Endodermal cell (in vitro differentiated cells): Measurements from ENCODE around the gene MAL. TPM values are rescaled to one million over a fixed set of nuclear protein-coding genes. Genes with fewer than 3 reads are reported as not detected.

Source experiments
- DNase-seq: peaks from one replicate; pipeline ENCODE4 v3.0.0-alpha.2; 2017
- H3K27ac ChIP-seq: 2 replicates; pipeline ENCODE4 v1.5.1; 2013; ENCODE audit warnings: mild to moderate bottlenecking, low read depth, low read length, moderate library complexity
- H3K27me3 ChIP-seq: 2 replicates; pipeline ENCODE4 v1.6.1; 2013; ENCODE audit warnings: mild to moderate bottlenecking, low read length, moderate library complexity; ENCODE audit not compliant: insufficient read depth, control insufficient read depth, poor library complexity, severe bottlenecking
- H3K36me3 ChIP-seq: 2 replicates; pipeline ENCODE4 v1.7.0; 2013; ENCODE audit warnings: mild to moderate bottlenecking, low read length, moderate library complexity; ENCODE audit not compliant: control insufficient read depth, insufficient read depth
- H3K4me1 ChIP-seq: one replicate; pipeline ENCODE4 v1.7.0; 2013; ENCODE audit warnings: low read length; ENCODE audit not compliant: control insufficient read depth, insufficient read depth
- H3K4me3 ChIP-seq: 2 replicates; pipeline ENCODE4 v1.5.1; 2013; ENCODE audit warnings: mild to moderate bottlenecking, low read length, moderate library complexity
- H3K9ac ChIP-seq: 2 replicates; pipeline ENCODE4 v1.6.1; 2013; ENCODE audit warnings: mild to moderate bottlenecking, low read length, moderate library complexity; ENCODE audit not compliant: poor library complexity, severe bottlenecking; ENCODE audit errors: extremely low read depth
- H3K9me3 ChIP-seq: 2 replicates; pipeline ENCODE4 v1.6.1; 2013; ENCODE audit warnings: mild to moderate bottlenecking, low read length, moderate library complexity; ENCODE audit not compliant: control insufficient read depth
- H3K27ac Mint-ChIP-seq: 2 replicates; pipeline ENCODE4 v1.8.0; 2020; ENCODE audit warnings: mixed read lengths
- H3K27me3 Mint-ChIP-seq: 2 replicates; pipeline ENCODE4 v1.8.0; 2021; ENCODE audit warnings: mild to moderate bottlenecking, mixed read lengths; ENCODE audit not compliant: insufficient read depth
- H3K36me3 Mint-ChIP-seq: 2 replicates; pipeline ENCODE4 v1.8.0; 2020; ENCODE audit warnings: low read depth, mixed read lengths
- H3K4me1 Mint-ChIP-seq: 2 replicates; pipeline ENCODE4 v1.8.0; 2020; ENCODE audit warnings: mixed read lengths
- H3K4me3 Mint-ChIP-seq: 2 replicates; pipeline ENCODE4 v1.8.0; 2020; ENCODE audit warnings: mild to moderate bottlenecking, moderate library complexity, mixed read lengths
- H3K9me3 Mint-ChIP-seq: 2 replicates; pipeline ENCODE4 v1.8.0; 2020; ENCODE audit warnings: mild to moderate bottlenecking, mixed read lengths
- WGBS, 2 experiments: methylation state at CpG; one replicate each; pipeline versions ENCODE4 v1.1.5 to v1.1.7; 2013; ENCODE audit warnings: missing lambda C conversion rate in 2 of 2, mixed read lengths in 1 of 2; ENCODE audit not compliant: insufficient coverage in 1 of 2, insufficient read length in 1 of 2; 5-methylcytosine and 5-hydroxymethylcytosine counted together
- total RNA-seq, 2 donors: library from RNA; stranded (reverse); fragmentation: NEBNext Ultra II Directional in 1 of 2; extraction: Animal tissue kit (Norgen Biotek cat#: 25700) in 1 of 2; gene quantifications; 2 replicates in 1 of 2; 3 replicates in 1 of 2; pipeline ENCODE4 v1.2.1, GENCODE V29; 2021
- TF ChIP-seq, protein P1 (sequence below): fragments of 200-600 bp; sonication (generic); conservative IDR thresholded peaks from 2 replicates; pipeline ENCODE4 v1.5.0; 2021; ENCODE audit warnings: antibody characterized with exemption, mild to moderate bottlenecking

The MAL gene
- total RNA-seq, 2 donors from 2014 or later, result not detected

DNA sequence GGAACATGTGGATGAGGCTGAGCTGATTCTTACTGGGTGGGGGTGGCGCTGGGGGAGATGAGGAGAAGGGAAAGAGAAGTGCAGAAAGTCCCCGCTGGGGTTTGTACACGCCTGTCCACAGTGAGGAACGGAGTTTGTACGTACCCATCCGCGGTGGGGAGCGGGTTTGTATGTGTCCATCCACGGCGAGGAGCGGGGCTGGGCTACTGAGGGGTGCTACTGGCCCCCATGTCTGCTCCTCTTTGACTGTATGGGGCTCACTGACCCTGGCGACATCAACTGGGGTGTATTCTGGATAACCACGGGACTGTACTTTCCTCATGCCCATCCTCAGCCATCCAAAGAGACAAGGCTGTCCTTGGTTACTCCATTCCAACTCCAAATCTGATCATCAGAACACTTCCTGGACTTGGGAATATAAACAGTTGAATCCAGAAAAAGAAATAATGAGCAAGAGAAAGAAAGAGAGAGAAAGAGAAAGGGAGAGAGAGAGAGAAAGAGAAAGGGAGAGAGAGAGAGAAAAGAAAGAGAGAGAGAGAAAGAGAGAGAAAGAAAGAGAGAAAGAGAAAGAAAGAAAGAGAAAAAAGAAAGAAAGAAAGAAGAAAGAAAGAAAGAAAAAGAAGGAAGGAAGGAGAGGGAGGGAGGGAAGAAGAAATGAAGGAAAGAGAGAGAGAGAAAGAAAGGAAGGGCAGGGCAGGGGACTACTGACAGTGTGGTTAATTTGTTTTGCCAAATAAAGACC lies 21.0 kb downstream of the MAL start:
- H3K27me3 Mint-ChIP-seq, result peaks cover 16% of the 10 kb centered on the region
- H3K4me1 Mint-ChIP-seq, result no peaks in the 10 kb centered on the region
- H3K9ac ChIP-seq, result no peak overlapping the region
- no peaks in the 10 kb centered on the region for H3K36me3 Mint-ChIP-seq
- TF ChIP-seq, protein P1, sequence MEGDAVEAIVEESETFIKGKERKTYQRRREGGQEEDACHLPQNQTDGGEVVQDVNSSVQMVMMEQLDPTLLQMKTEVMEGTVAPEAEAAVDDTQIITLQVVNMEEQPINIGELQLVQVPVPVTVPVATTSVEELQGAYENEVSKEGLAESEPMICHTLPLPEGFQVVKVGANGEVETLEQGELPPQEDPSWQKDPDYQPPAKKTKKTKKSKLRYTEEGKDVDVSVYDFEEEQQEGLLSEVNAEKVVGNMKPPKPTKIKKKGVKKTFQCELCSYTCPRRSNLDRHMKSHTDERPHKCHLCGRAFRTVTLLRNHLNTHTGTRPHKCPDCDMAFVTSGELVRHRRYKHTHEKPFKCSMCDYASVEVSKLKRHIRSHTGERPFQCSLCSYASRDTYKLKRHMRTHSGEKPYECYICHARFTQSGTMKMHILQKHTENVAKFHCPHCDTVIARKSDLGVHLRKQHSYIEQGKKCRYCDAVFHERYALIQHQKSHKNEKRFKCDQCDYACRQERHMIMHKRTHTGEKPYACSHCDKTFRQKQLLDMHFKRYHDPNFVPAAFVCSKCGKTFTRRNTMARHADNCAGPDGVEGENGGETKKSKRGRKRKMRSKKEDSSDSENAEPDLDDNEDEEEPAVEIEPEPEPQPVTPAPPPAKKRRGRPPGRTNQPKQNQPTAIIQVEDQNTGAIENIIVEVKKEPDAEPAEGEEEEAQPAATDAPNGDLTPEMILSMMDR, result no peak
- no peaks in the 10 kb centered on the region for H3K4me1 ChIP-seq
- H3K9me3 ChIP-seq, result no peaks in the 10 kb centered on the region
- no peaks in the 10 kb centered on the region for H3K27me3 ChIP-seq
- H3K27ac ChIP-seq, result no peak overlapping the region
- DNase-seq, result no peak
- no peak overlapping the region for H3K4me3 Mint-ChIP-seq
- 88 to 89% methylated on average over 12 to 13 of the region's 13 CpGs for WGBS, 2 experiments
- H3K4me3 ChIP-seq, result no peak overlapping the region
- H3K36me3 ChIP-seq, result no peaks in the 10 kb centered on the region
- H3K27ac Mint-ChIP-seq, result no peak overlapping the region
- H3K9me3 Mint-ChIP-seq, result no peaks in the 10 kb centered on the region

DNA sequence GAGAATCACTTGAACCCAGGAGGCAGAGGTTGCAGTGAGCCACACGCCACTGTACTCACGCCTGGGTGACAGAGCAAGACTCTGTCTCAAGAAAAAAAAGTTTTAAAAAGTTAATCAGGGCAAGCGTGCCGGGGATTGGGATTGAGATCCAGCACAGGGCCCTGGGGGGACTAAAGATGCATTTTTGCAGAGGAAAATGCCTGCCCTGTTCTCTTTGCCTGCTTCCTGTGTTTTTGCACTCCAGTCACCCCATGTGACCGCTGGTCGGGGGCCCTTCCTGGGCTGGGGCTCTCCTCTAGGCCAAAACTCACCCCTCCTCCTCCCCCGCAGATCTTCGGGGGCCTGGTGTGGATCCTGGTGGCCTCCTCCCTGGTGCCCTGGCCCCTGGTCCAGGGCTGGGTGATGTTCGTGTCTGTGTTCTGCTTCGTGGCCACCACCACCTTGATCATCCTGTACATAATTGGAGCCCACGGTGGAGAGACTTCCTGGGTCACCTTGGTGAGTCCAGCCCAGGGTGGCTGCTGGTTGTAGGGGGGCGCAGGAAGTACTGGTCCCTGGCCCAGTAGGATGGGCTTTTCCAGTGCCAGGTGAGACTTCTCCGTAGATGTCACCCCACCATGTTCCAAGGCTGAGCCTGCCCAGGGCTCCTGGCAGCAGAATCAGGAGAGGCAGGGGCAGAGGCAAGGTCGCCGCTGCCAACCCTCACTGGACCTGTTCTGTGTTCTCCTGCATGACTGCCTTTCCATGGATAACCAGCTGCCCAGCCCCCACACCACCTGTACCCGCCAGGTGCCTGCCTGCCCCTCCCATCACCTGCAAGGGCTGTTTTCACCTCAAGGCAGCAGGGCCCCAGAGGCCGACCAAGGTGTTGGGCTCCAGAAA lies 22.4 kb downstream of the MAL start:
- Mint-ChIP-seq H3K9me3 (no peaks in the 10 kb centered on the region), H3K27ac (no peak overlapping the region), H3K4me1 (no peaks in the 10 kb centered on the region), H3K36me3 (no peaks in the 10 kb centered on the region), H3K27me3 (peaks cover 14% of the 10 kb centered on the region), H3K4me3 (no peak overlapping the region)
- no peaks in the 10 kb centered on the region for H3K9me3 ChIP-seq
- H3K36me3 ChIP-seq, result no peaks in the 10 kb centered on the region
- no peak overlapping the region for H3K4me3 ChIP-seq
- TF ChIP-seq, protein P1, result no peak
- H3K4me1 ChIP-seq, result no peaks in the 10 kb centered on the region
- no peak overlapping the region for H3K9ac ChIP-seq
- no peaks in the 10 kb centered on the region for H3K27me3 ChIP-seq
- no peak overlapping the region for H3K27ac ChIP-seq
- 89 to 94% methylated on average over 16 to 17 of the region's 17 CpGs for WGBS, 2 experiments
- no peak for DNase-seq

DNA sequence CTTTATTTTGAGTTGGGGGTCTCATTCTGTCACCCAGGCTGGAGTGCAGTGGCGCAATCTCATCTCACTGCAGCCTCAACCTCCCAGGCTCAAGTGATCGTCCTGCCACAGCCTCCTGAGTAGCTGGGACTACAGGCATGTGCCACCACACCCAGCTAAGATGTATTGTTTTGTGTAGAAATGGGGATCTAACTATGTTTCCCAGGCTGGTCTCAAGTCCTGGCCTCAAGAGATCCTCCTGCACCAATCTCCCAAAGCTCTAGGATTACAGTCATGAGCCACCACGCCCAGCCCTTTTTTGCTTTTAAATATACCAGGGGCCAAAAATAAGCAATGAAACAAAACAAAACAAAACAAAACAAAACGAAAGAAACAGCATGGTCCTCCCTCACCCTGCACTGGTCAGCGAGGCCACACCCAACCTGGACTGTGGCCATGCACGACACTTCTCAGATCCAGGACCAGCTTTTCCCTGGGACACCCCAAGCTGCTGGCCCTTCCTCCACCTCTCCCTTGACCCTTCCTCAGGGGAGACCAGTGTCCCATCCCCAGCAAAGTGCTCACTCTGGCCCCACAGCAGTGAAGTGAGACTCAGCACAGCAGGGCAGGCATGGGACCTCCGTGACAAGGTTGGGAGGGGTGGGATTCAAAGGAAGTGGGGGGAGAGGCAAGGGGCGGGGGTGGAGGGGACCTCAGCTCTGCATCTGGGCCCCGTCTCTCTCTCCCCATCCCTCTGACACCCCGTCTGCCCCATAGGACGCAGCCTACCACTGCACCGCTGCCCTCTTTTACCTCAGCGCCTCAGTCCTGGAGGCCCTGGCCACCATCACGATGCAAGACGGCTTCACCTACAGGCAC lies 23.5 kb downstream of the MAL start:
- Histone ChIP-seq H3K9ac (no peak overlapping the region), H3K27ac (no peak overlapping the region), H3K4me3 (no peak overlapping the region), H3K27me3 (peaks cover 2% of the 10 kb centered on the region), H3K9me3 (no peaks in the 10 kb centered on the region), H3K36me3 (no peaks in the 10 kb centered on the region), H3K4me1 (no peaks in the 10 kb centered on the region)
- Mint-ChIP-seq H3K27me3 (peaks cover 8% of the 10 kb centered on the region), H3K27ac (no peak overlapping the region), H3K4me1 (peaks cover 2% of the 10 kb centered on the region), H3K9me3 (no peaks in the 10 kb centered on the region), H3K36me3 (no peaks in the 10 kb centered on the region), H3K4me3 (no peak overlapping the region)
- TF ChIP-seq, protein P1, result no peak
- DNase-seq, result no peak
- 83 to 84% methylated on average over 2 to 15 of the region's 15 CpGs for WGBS, 2 experiments
